Stomach smooth muscle (tissue), 2 donors: Measurements from ENCODE around the gene SMG1.

ENCODE experiments used
- H3K27ac ChIP-seq: one replicate; pipeline ENCODE4 v1.7.0; 2013; ENCODE audit warnings: mild to moderate bottlenecking, low read length, inconsistent platforms
- H3K27me3 ChIP-seq, 2 donors: one replicate each; pipeline ENCODE4 v1.7.0; 2013; ENCODE audit warnings: low read length in 2 of 2; ENCODE audit not compliant: insufficient read depth in 2 of 2, control insufficient read depth in 1 of 2
- H3K36me3 ChIP-seq, 2 donors: one replicate each; pipeline ENCODE4 v1.7.0; 2013; ENCODE audit warnings: low read length in 2 of 2; ENCODE audit not compliant: control insufficient read depth in 2 of 2, insufficient read depth in 2 of 2
- H3K4me1 ChIP-seq: one replicate; pipeline ENCODE4 v1.7.0; 2013; ENCODE audit warnings: low read length; ENCODE audit not compliant: control insufficient read depth, insufficient read depth
- H3K4me3 ChIP-seq, 2 donors: one replicate each; pipeline ENCODE4 v1.7.0; 2013; ENCODE audit warnings: low read length in 2 of 2
- H3K9ac ChIP-seq, 2 donors: one replicate each; pipeline ENCODE4 v1.7.0; 2013; ENCODE audit warnings: low read length in 2 of 2, mild to moderate bottlenecking in 1 of 2
- H3K9me3 ChIP-seq, 2 donors: one replicate each; pipeline ENCODE4 v1.7.0; 2013; ENCODE audit warnings: low read length in 2 of 2; ENCODE audit not compliant: control insufficient read depth in 2 of 2
- donor health status: healthy.
- donor health status: Pancreatic carcinoma.

The SMG1 gene

GRCh38 chr16:18953547-18953946 lies 27.3 kb upstream of the SMG1 start:
- H3K27me3 ChIP-seq: no peaks in the 10 kb centered on the region
- H3K4me3 ChIP-seq: no peak overlapping the region
- H3K9me3 ChIP-seq: no peaks in the 10 kb centered on the region
- H3K9ac ChIP-seq: no peak overlapping the region
- no peak overlapping the region for H3K27ac ChIP-seq
- no peaks in the 10 kb centered on the region for H3K4me1 ChIP-seq
- H3K36me3 ChIP-seq: no peaks in the 10 kb centered on the region

DNA sequence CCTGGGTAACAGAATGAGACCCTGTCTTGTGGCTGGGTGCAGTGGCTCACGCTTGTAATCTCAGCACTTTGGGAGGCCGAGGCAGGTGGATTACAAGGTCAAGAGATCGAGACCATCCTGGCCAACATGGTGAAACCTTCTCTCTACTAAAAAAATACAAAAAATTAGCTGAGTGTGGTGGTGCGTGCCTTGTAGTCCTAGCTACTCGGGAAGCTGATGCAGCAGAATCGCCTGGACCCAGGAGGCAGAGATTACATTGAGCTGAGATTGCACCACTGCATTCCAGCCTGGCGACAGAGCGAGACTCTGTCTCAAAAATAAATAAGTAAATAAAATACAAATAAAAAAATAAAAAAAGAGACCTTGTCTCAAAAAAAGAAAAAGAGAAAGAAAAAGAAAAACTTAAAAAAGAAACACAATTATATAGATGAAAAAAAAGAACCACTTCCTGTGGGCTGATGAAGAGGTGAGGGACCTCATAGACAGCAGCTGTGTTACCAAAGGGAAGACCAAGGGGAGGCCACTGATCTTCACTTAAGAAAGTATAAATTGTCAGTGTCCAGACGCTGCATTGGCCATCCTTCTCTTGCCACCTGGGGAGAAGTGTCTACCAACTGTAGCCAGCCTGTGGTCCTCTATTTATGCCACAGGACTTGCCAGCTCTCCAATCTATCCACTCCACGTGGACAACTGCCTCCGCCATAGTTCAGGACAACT lies 24.4 kb upstream of the SMG1 start:
- H3K4me1 ChIP-seq: no peaks in the 10 kb centered on the region
- H3K27ac ChIP-seq: no peak overlapping the region
- no peak overlapping the region for H3K4me3 ChIP-seq
- H3K9me3 ChIP-seq: no peaks in the 10 kb centered on the region
- no peak overlapping the region for H3K9ac ChIP-seq
- H3K27me3 ChIP-seq: no peaks in the 10 kb centered on the region
- no peaks in the 10 kb centered on the region for H3K36me3 ChIP-seq

DNA sequence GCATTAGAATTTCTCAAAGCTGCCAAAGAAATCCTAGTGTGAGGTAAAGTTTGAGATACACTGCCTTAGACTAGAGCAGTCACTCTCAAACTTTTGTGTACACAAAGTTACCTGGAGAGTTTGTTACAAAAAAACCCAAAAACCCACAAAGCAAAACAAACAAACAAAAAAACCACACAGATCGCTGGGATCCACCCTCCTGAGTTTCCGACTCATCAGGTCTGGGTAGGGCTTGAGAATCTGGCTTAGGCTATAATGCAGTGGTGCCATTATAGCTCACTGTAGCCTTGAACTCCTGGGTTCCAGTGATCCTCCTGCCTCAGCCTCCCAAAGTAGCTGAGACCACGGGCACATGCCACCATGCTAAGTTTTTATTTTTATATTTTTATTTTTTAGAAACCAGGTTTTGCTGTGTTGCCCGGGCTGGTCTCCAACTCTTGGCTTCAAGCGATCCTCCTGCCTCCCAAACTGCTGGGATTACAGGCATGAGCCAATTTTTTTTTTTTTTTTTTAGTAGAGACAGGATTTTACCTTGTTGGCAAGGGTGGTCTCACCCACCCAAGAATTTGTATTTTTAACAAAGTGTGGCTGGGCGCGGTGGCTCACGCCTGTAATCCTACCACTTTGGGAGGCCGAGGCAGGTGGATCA lies 22.3 kb upstream of the SMG1 start:
- Histone ChIP-seq H3K36me3 (no peaks in the 10 kb centered on the region), H3K4me3 (no peak overlapping the region), H3K9me3 (no peaks in the 10 kb centered on the region), H3K27me3 (no peaks in the 10 kb centered on the region), H3K9ac (no peak overlapping the region), H3K4me1 (no peaks in the 10 kb centered on the region), H3K27ac (no peak overlapping the region)

DNA sequence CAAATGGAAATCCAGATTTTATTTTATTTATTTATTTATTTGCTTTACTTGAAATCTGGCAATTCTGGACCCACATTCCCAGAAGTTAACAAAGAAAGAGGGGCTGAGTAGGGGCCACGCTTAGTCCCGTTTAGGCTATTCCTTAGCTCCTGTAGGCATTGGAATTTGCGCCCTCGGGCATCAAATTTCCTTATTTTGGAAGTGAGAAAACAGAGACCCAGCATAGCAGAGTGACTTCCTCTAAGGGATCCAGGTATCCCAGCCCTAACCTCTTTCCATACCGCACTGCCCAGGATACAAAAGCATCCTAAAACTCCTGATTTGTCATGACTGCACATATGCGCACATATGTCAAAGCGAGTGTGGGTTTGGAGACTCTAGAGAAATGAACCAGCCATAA lies 19.0 kb upstream of the SMG1 start:
- no peak overlapping the region for H3K9ac ChIP-seq
- H3K9me3 ChIP-seq: no peaks in the 10 kb centered on the region
- no peaks in the 10 kb centered on the region for H3K4me1 ChIP-seq
- H3K27ac ChIP-seq: no peak overlapping the region
- no peaks in the 10 kb centered on the region for H3K27me3 ChIP-seq
- no peaks in the 10 kb centered on the region for H3K36me3 ChIP-seq
- no peak overlapping the region for H3K4me3 ChIP-seq

- Histone ChIP-seq H3K4me1 (no peaks in the 10 kb centered on the region), H3K4me3 (no peak overlapping the region), H3K36me3 (no peaks in the 10 kb centered on the region), H3K9me3 (no peaks in the 10 kb centered on the region), H3K9ac (no peak overlapping the region), H3K27me3 (no peaks in the 10 kb centered on the region), H3K27ac (no peak overlapping the region)
Measured at GRCh38 chr16:18943414-18943813, 17.2 kb upstream of the SMG1 start.

GRCh38 chr16:18942061-18942460 lies 15.9 kb upstream of the SMG1 start:
- Histone ChIP-seq H3K4me1 (no peaks in the 10 kb centered on the region), H3K36me3 (no peaks in the 10 kb centered on the region), H3K27me3 (no peaks in the 10 kb centered on the region), H3K27ac (no peak overlapping the region), H3K9me3 (no peaks in the 10 kb centered on the region), H3K4me3 (no peak overlapping the region), H3K9ac (no peak overlapping the region)

DNA sequence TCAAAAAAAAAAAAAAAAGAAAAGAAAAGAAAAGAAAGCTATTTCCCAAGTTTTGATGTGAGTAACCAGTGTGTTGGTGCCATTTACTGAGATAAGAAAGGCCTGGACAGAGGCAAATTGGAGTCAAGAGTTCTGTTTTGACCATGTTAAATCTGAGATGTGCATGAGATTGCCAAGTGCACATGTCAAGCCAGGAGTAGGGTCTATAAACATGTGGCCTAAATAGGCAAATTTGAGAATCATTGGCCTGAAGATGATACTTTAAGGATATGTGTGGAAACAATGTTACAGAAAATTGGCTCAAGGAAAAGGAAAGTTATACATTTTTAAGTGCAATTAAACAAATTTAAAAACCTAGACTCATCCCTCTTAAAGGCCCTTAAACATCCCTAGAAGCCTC lies 15.3 kb upstream of the SMG1 start:
- no peaks in the 10 kb centered on the region for H3K27me3 ChIP-seq
- no peaks in the 10 kb centered on the region for H3K4me1 ChIP-seq
- no peaks in the 10 kb centered on the region for H3K36me3 ChIP-seq
- H3K4me3 ChIP-seq: no peak overlapping the region
- no peak overlapping the region for H3K27ac ChIP-seq
- no peak overlapping the region for H3K9ac ChIP-seq
- no peaks in the 10 kb centered on the region for H3K9me3 ChIP-seq

- Histone ChIP-seq H3K4me1 (no peaks in the 10 kb centered on the region), H3K9ac (no peak overlapping the region), H3K27ac (no peak overlapping the region)
Measured at GRCh38 chr16:18938986-18939385, 12.8 kb upstream of the SMG1 start.

DNA sequence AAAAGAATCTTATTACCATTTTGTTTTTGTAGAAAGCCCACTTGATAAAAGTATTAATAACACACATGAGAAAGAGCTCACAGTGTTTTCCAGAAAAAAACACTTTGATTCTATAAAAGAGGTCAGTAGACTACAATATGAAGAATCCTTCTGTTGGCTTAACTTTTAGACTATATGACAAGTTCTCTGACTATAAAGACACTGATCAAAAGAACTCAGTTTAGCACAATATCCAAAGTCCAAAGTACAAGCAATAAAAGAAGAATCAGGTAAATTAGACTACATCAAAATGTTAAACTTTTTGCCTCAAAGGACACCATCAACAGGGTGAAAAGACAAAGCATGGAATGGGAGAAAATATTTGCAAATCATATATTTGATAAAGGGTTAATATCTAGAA lies 11.2 kb upstream of the SMG1 start:
- H3K27ac ChIP-seq: no peak overlapping the region
- peaks cover 9% of the 10 kb centered on the region for H3K4me1 ChIP-seq
- H3K27me3 ChIP-seq: no peaks in the 10 kb centered on the region
- H3K36me3 ChIP-seq: no peaks in the 10 kb centered on the region
- no peak overlapping the region for H3K4me3 ChIP-seq
- H3K9me3 ChIP-seq: no peaks in the 10 kb centered on the region
- no peak overlapping the region for H3K9ac ChIP-seq

More at GRCh38 chr16:18938986-18939385, 12.8 kb upstream of the SMG1 start:
- Histone ChIP-seq H3K36me3 (no peaks in the 10 kb centered on the region), H3K4me3 (no peak overlapping the region), H3K9me3 (no peaks in the 10 kb centered on the region), H3K27me3 (no peaks in the 10 kb centered on the region)

DNA sequence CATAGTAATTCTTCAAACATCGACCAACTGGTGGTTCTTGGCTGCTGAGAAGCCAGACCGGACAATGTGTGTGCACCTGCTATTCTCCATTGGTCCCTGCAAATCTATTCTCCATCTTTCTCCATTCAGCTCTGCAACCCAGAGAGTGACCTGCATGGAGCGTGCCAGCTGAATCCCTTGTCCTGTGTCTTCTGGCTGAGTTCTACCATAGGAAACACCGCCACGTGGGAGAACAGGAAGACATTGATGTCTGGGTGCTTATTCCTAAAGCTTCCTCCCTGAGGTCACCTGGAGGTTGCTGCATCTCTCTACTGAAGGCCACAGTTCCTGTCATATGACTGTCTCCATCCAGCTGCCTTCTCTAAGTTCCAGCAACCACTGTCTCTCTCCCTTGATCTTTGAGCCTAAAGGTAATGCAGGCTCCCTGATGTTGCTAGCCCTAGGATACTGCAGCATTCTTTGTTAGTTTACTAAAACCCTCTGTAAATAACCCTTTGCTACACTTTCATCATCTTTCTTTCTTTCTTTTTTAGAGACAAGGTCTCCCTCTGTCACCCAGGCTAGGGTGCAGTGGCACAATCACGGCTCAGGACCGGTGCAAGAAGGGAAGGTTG lies 10.6 kb upstream of the SMG1 start:
- Histone ChIP-seq H3K36me3 (no peaks in the 10 kb centered on the region), H3K9ac (no peak overlapping the region), H3K27me3 (no peaks in the 10 kb centered on the region), H3K4me1 (peaks cover 9% of the 10 kb centered on the region), H3K27ac (no peak overlapping the region), H3K9me3 (no peaks in the 10 kb centered on the region), H3K4me3 (no peak overlapping the region)

DNA sequence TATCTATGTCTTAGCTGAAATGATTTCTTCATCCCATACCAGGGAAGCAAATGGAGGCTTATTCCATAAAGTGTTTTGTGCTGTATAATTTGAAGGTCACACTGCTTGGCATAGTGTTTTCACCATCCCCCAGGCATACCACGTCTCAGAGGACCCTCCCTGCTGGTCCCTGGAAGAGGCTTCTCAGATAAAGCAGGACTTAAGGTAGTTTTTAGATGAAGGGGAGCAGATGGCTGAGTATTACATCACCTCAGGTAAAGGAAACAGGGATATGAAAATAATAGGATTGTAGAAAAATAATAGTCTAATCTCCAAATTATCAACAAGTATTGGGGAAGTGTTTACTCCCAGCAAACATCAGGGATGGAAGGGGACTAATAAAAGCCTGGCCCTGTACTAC lies 7.3 kb upstream of the SMG1 start:
- Histone ChIP-seq H3K27me3 (no peaks in the 10 kb centered on the region), H3K27ac (no peak overlapping the region), H3K4me1 (peaks cover 9% of the 10 kb centered on the region), H3K4me3 (no peak overlapping the region), H3K36me3 (no peaks in the 10 kb centered on the region), H3K9ac (no peak overlapping the region), H3K9me3 (no peaks in the 10 kb centered on the region)
